Brain microvascular endothelial cell (primary cell): Measurements from ENCODE around the gene EHBP1.
"Not testable (repeated sequence)": the region's sequence is repeated elsewhere in the genome, so short reads cannot be mapped to it uniquely, and the experiment has no call there.

Source experiments
- DNase-seq: peaks from one replicate; pipeline ENCODE4 v3.0.0-alpha.2; 2020
- H3K27ac ChIP-seq: fragments of 250-450 bp; sonication (Bioruptor Pico); 2 replicates; pipeline ENCODE4 v1.5.1; 2020; ENCODE audit warnings: mild to moderate bottlenecking, moderate library complexity
- H3K27me3 ChIP-seq: fragments of 250-450 bp; sonication (Bioruptor Pico); replicated peaks from 2 replicates; pipeline ENCODE4 v1.5.1; 2020; ENCODE audit warnings: mild to moderate bottlenecking
- H3K36me3 ChIP-seq: fragments of 250-450 bp; sonication (Bioruptor Pico); replicated peaks from 2 replicates; pipeline ENCODE4 v1.5.1; 2020; ENCODE audit warnings: mild to moderate bottlenecking
- H3K4me3 ChIP-seq: 2 replicates; pipeline ENCODE4 v1.5.1; 2011; ENCODE audit warnings: low read depth, mild to moderate bottlenecking, control low read depth, low read length, moderate library complexity
- CTCF ChIP-seq: IDR thresholded peaks from 2 replicates; pipeline ENCODE4 v1.5.1; 2011; ENCODE audit warnings: low read depth, mild to moderate bottlenecking, moderate library complexity, low read length, control low read depth, inconsistent platforms; ENCODE audit errors: missing control alignments
- in situ Hi-C: cut with HindIII; loops from 2 replicates; pipeline ENCODE4 v1.10.0; 2017; ENCODE audit warnings: low sequenced_read_pairs, low pct_ligation_motif_present

Gene EHBP1

GRCh38 chr2:63071664-63072063 is 366.2 kb downstream of the EHBP1 start:
- TF ChIP-seq CTCF, result no peak
- H3K27me3 ChIP-seq, result peaks cover 13% of the 10 kb centered on the region
- no peaks in the 10 kb centered on the region for H3K36me3 ChIP-seq
- H3K27ac ChIP-seq, result no peak overlapping the region
- no peak overlapping the region for H3K4me3 ChIP-seq
- in situ Hi-C loops, result no loop called here
- no peak for DNase-seq

- H3K27me3 ChIP-seq, result no peaks in the 10 kb centered on the region
- H3K4me3 ChIP-seq, result no peak overlapping the region
- TF ChIP-seq CTCF, result no peak
- H3K36me3 ChIP-seq, result no peaks in the 10 kb centered on the region
- in situ Hi-C loops, result no loop called here
- no peak overlapping the region for H3K27ac ChIP-seq
- DNase-seq, result no peak
Observed at GRCh38 chr2:63073994-63074393, 368.5 kb downstream of the EHBP1 start.

- not testable (repeated sequence) for H3K36me3 ChIP-seq, H3K27ac ChIP-seq, H3K27me3 ChIP-seq
Observed at GRCh38 chr2:63074399-63074798, 368.9 kb downstream of the EHBP1 start.

GRCh38 chr2:63078852-63079606 is 373.5 kb downstream of the EHBP1 start:
- no peak overlapping the region for H3K4me3 ChIP-seq
- no peaks in the 10 kb centered on the region for H3K36me3 ChIP-seq
- DNase-seq, result no peak
- H3K27ac ChIP-seq, result no peak overlapping the region
- no peaks in the 10 kb centered on the region for H3K27me3 ChIP-seq
- TF ChIP-seq CTCF, result peak; percentile 61
- in situ Hi-C loops, result no loop called here

More at GRCh38 chr2:63074399-63074798, 368.9 kb downstream of the EHBP1 start:
- DNase-seq, H3K4me3 ChIP-seq, in situ Hi-C loops: not testable (repeated sequence)

GRCh38 chr2:63081404-63081803 is 375.9 kb downstream of the EHBP1 start:
- Histone ChIP-seq H3K27ac (no peak overlapping the region), H3K4me3 (no peak overlapping the region), H3K36me3 (no peaks in the 10 kb centered on the region), H3K27me3 (no peaks in the 10 kb centered on the region)
- in situ Hi-C loops, result no loop called here
- no peak for TF ChIP-seq CTCF
- DNase-seq, result no peak

- Histone ChIP-seq H3K4me3 (no peak overlapping the region), H3K27me3 (no peaks in the 10 kb centered on the region)
- in situ Hi-C loops, result no loop called here
Observed at GRCh38 chr2:63086687-63087086, 381.2 kb downstream of the EHBP1 start.

More at GRCh38 chr2:63086687-63087086, 381.2 kb downstream of the EHBP1 start:
- no peaks in the 10 kb centered on the region for H3K36me3 ChIP-seq
- H3K27ac ChIP-seq, result no peak overlapping the region
- no peak for TF ChIP-seq CTCF
- DNase-seq, result no peak
